ENCODE results near the gene CYP26A1.
"Not testable (repeated sequence)": the region's sequence is repeated elsewhere in the genome, so short reads cannot be mapped to it uniquely, and the experiment has no call there.

The CYP26A1 gene

GRCh38 chr10:93097386-93097785 is 23.7 kb downstream of the CYP26A1 start:
- peak in 1 of 42 donors; percentile 21 for DNase-seq

GRCh38 chr10:93098816-93099215 is 25.1 kb downstream of the CYP26A1 start:
- DNase-seq, result peak in 1 of 42 donors; percentile 31
- intact Hi-C loops (cut with DNase I), result no loop called here

More at GRCh38 chr10:93097386-93097785, 23.7 kb downstream of the CYP26A1 start:
- intact Hi-C loops (cut with DNase I), result no loop called here

GRCh38 chr10:93099670-93100069 is 26.0 kb downstream of the CYP26A1 start:
- DNase-seq, result no peak
- intact Hi-C loops (cut with DNase I), result no loop called here

GRCh38 chr10:93101148-93101547 is 27.5 kb downstream of the CYP26A1 start:
- DNase-seq; intact Hi-C loops (cut with DNase I): not testable (repeated sequence)

- intact Hi-C loops (cut with DNase I), result no loop called here
- DNase-seq, result no peak
Measured at GRCh38 chr10:93103953-93104352, 30.3 kb downstream of the CYP26A1 start.

GRCh38 chr10:93106631-93107072 is 33.0 kb downstream of the CYP26A1 start:
- intact Hi-C loops (cut with DNase I), result no loop called here

GRCh38 chr10:93110472-93111146 is 36.9 kb downstream of the CYP26A1 start:
- intact Hi-C loops (cut with DNase I), result no loop called here

More at GRCh38 chr10:93106631-93107072, 33.0 kb downstream of the CYP26A1 start:
- DNase-seq, result no peak

GRCh38 chr10:93113042-93113441 is 39.3 kb downstream of the CYP26A1 start:
- intact Hi-C loops (cut with DNase I), result no loop called here
- DNase-seq, result no peak

More at GRCh38 chr10:93110472-93111146, 36.9 kb downstream of the CYP26A1 start:
- no peak for DNase-seq

- intact Hi-C loops (cut with DNase I), result no loop called here
- peak in 41 of 42 donors; percentile 12 to 82 (median 51) for DNase-seq
Measured at GRCh38 chr10:93115661-93116383, 42.1 kb downstream of the CYP26A1 start.

- no peak for DNase-seq
- intact Hi-C loops (cut with DNase I), result no loop called here
Measured at GRCh38 chr10:93121311-93121710, 47.6 kb downstream of the CYP26A1 start.

- DNase-seq, result no peak
- intact Hi-C loops (cut with DNase I), result no loop called here
Measured at GRCh38 chr10:93123766-93124165, 50.1 kb downstream of the CYP26A1 start.

- intact Hi-C loops (cut with DNase I), result no loop called here
- no peak for DNase-seq
Measured at GRCh38 chr10:93124580-93125318, 51.1 kb downstream of the CYP26A1 start.

GRCh38 chr10:93125966-93126365 is 52.3 kb downstream of the CYP26A1 start:
- intact Hi-C loops (cut with DNase I), result no loop called here
- no peak for DNase-seq

- intact Hi-C loops (cut with DNase I), result no loop called here
Measured at GRCh38 chr10:93126483-93127052, 52.9 kb downstream of the CYP26A1 start.

More at GRCh38 chr10:93126483-93127052, 52.9 kb downstream of the CYP26A1 start:
- no peak for DNase-seq

Measured in head of caudate nucleus (tissue), 42 donors.